Neural progenitor cell (in vitro differentiated cells): ENCODE measurements around the gene VAV2. TPM values are rescaled to one million over a fixed set of nuclear protein-coding genes. Genes with fewer than 3 reads are reported as not detected.
A peak's percentile ranks its signal among the peaks of the same experiment; 100 is the strongest.

Experiments used
- DNase-seq: peaks from one replicate; pipeline ENCODE4 v3.0.0-alpha.2; 2016; ENCODE audit warnings: low spot score
- H2AFZ ChIP-seq: fragments of 200-600 bp; sonication (generic); replicated peaks from 2 replicates; pipeline ENCODE4 v1.6.1; 2016; ENCODE audit warnings: antibody characterized with exemption
- H3F3A ChIP-seq: fragments of 200-600 bp; sonication (generic); 2 replicates; pipeline ENCODE4 v1.6.1; 2016; ENCODE audit warnings: antibody characterized with exemption, low read depth
- H3K27ac ChIP-seq: fragments of 200-600 bp; sonication (generic); 2 replicates; pipeline ENCODE4 v1.5.1; 2016; ENCODE audit warnings: mild to moderate bottlenecking
- H3K27me3 ChIP-seq: fragments of 200-600 bp; sonication (generic); 2 replicates; pipeline ENCODE4 v1.6.1; 2016; ENCODE audit warnings: mild to moderate bottlenecking, moderate library complexity
- H3K36me3 ChIP-seq: fragments of 200-600 bp; sonication (generic); 2 replicates; pipeline ENCODE4 v1.5.1; 2016
- H3K4me1 ChIP-seq: fragments of 200-600 bp; sonication (generic); 2 replicates; pipeline ENCODE4 v1.6.1; 2016; ENCODE audit warnings: mixed run types
- H3K4me2 ChIP-seq: fragments of 200-600 bp; sonication (generic); 2 replicates; pipeline ENCODE4 v1.6.1; 2016
- H3K4me3 ChIP-seq: fragments of 200-600 bp; sonication (generic); 2 replicates; pipeline ENCODE4 v1.5.1; 2016
- H3K79me2 ChIP-seq: fragments of 200-600 bp; sonication (generic); 2 replicates; pipeline ENCODE4 v1.6.1; 2016; ENCODE audit warnings: low read depth
- H3K9ac ChIP-seq: fragments of 200-600 bp; sonication (generic); 2 replicates; pipeline ENCODE4 v1.6.1; 2016
- H3K9me3 ChIP-seq: fragments of 200-600 bp; sonication (generic); 2 replicates; pipeline ENCODE4 v1.5.1; 2016; ENCODE audit warnings: low read depth
- H4K20me1 ChIP-seq: fragments of 200-600 bp; sonication (generic); 2 replicates; pipeline ENCODE4 v1.6.1; 2016; ENCODE audit warnings: low read depth
- H3K27ac Mint-ChIP-seq: 3 replicates; pipeline ENCODE4 v1.8.0; 2021; ENCODE audit warnings: mixed read lengths
- H3K27me3 Mint-ChIP-seq: 2 replicates; pipeline ENCODE4 v1.8.0; 2022; ENCODE audit warnings: low read depth, mild to moderate bottlenecking, inconsistent platforms, moderate library complexity, mixed read lengths; ENCODE audit not compliant: insufficient read depth
- H3K36me3 Mint-ChIP-seq: 3 replicates; pipeline ENCODE4 v1.8.0; 2021; ENCODE audit warnings: mixed read lengths
- H3K4me1 Mint-ChIP-seq: 3 replicates; pipeline ENCODE4 v1.8.0; 2021; ENCODE audit warnings: mixed read lengths
- H3K4me3 Mint-ChIP-seq: 3 replicates; pipeline ENCODE4 v1.8.0; 2021; ENCODE audit warnings: mild to moderate bottlenecking, moderate library complexity, mixed read lengths
- H3K9me3 Mint-ChIP-seq: 3 replicates; pipeline ENCODE4 v1.8.0; 2020; ENCODE audit warnings: mixed read lengths
- CTCF ChIP-seq: fragments of 200-600 bp; sonication (generic); IDR thresholded peaks from 2 replicates; pipeline ENCODE4 v1.5.1; 2017; ENCODE audit warnings: antibody characterized with exemption, mild to moderate bottlenecking
- EZH2 ChIP-seq: fragments of 200-600 bp; sonication (generic); IDR thresholded peaks from 2 replicates; pipeline ENCODE4 v1.6.1; 2017; ENCODE audit warnings: antibody characterized with exemption, mild to moderate bottlenecking, moderate library complexity
- EZH2phosphoT487 ChIP-seq: fragments of 200-600 bp; sonication (generic); IDR thresholded peaks from 2 replicates; pipeline ENCODE4 v1.6.1; 2017; ENCODE audit warnings: antibody characterized with exemption
- total RNA-seq: library from RNA; depleted of rRNA; stranded (reverse); fragments of >200 nt; gene quantifications from 2 replicates; pipeline ENCODE4 v1.2.3, GENCODE V29; 2015; ENCODE audit warnings: low replicate concordance

The VAV2 gene
- total RNA-seq, 1 donor from 2014 or later, result 12.9 TPM

GRCh38 chr9:133939171-133939785 is 52.8 kb downstream of the VAV2 start:
- H3K4me3 ChIP-seq, result no peak overlapping the region
- TF ChIP-seq EZH2phosphoT487 (no peak), EZH2 (no peak), CTCF (no peak)

GRCh38 chr9:133938753-133939152 is 53.4 kb downstream of the VAV2 start:
- DNase-seq, result no peak
- Histone ChIP-seq H4K20me1 (peaks cover 63% of the 10 kb centered on the region), H3K9ac (no peak overlapping the region), H3K9me3 (no peaks in the 10 kb centered on the region), H3K4me2 (no peak overlapping the region), H3K79me2 (peaks cover 51% of the 10 kb centered on the region), H3K4me1 (peaks cover 25% of the 10 kb centered on the region), H3K27me3 (no peaks in the 10 kb centered on the region), H3K36me3 (no peaks in the 10 kb centered on the region), H2AFZ (no peak overlapping the region), H3F3A (peaks cover 18% of the 10 kb centered on the region), H3K27ac (no peak overlapping the region), H3K4me3 (no peak overlapping the region)
- peak overlapping the region; percentile 15 for H3K4me3 Mint-ChIP-seq
- peaks cover 15% of the 10 kb centered on the region for H3K36me3 Mint-ChIP-seq
- H3K9me3 Mint-ChIP-seq, result no peaks in the 10 kb centered on the region
- peaks cover 45% of the 10 kb centered on the region for H3K4me1 Mint-ChIP-seq
- H3K27me3 Mint-ChIP-seq, result no peaks in the 10 kb centered on the region
- peak overlapping the region; percentile 8 for H3K27ac Mint-ChIP-seq
- no peak for TF ChIP-seq EZH2phosphoT487
- TF ChIP-seq EZH2, result no peak
- TF ChIP-seq CTCF, result no peak

More at GRCh38 chr9:133939171-133939785, 52.8 kb downstream of the VAV2 start:
- Histone ChIP-seq H3K9me3 (no peaks in the 10 kb centered on the region), H3K27ac (no peak overlapping the region), H3K4me1 (peaks cover 31% of the 10 kb centered on the region), H3K27me3 (no peaks in the 10 kb centered on the region), H3F3A (peaks cover 23% of the 10 kb centered on the region), H4K20me1 (peaks cover 68% of the 10 kb centered on the region), H3K36me3 (no peaks in the 10 kb centered on the region), H3K4me2 (no peak overlapping the region), H2AFZ (no peak overlapping the region), H3K9ac (no peak overlapping the region), H3K79me2 (peaks cover 56% of the 10 kb centered on the region)
- H3K4me3 Mint-ChIP-seq, result no peak overlapping the region
- no peak for DNase-seq
- H3K4me1 Mint-ChIP-seq, result peaks cover 48% of the 10 kb centered on the region
- H3K27ac Mint-ChIP-seq, result no peak overlapping the region
- H3K36me3 Mint-ChIP-seq, result peaks cover 12% of the 10 kb centered on the region
- no peaks in the 10 kb centered on the region for H3K27me3 Mint-ChIP-seq
- H3K9me3 Mint-ChIP-seq, result no peaks in the 10 kb centered on the region

- Mint-ChIP-seq H3K9me3 (no peaks in the 10 kb centered on the region), H3K27me3 (peaks cover 2% of the 10 kb centered on the region), H3K4me1 (peaks cover 43% of the 10 kb centered on the region), H3K36me3 (peaks cover 21% of the 10 kb centered on the region), H3K27ac (no peak overlapping the region), H3K4me3 (no peak overlapping the region)
- Histone ChIP-seq H3K4me2 (no peak overlapping the region), H3K9me3 (no peaks in the 10 kb centered on the region), H4K20me1 (peaks cover 56% of the 10 kb centered on the region), H3K4me3 (no peak overlapping the region), H3K27me3 (no peaks in the 10 kb centered on the region), H3K27ac (no peak overlapping the region), H3K4me1 (peaks cover 19% of the 10 kb centered on the region), H3F3A (peaks cover 11% of the 10 kb centered on the region), H3K36me3 (no peaks in the 10 kb centered on the region), H3K9ac (no peak overlapping the region), H3K79me2 (peaks cover 46% of the 10 kb centered on the region), H2AFZ (no peak overlapping the region)
- no peak for TF ChIP-seq EZH2phosphoT487
- TF ChIP-seq EZH2, result no peak
- DNase-seq, result no peak
Measured at GRCh38 chr9:133938086-133938485, 54.0 kb downstream of the VAV2 start.

- Histone ChIP-seq H3K27me3 (no peaks in the 10 kb centered on the region), H3F3A (peaks cover 10% of the 10 kb centered on the region), H3K9ac (no peak overlapping the region), H3K27ac (no peak overlapping the region), H3K36me3 (no peaks in the 10 kb centered on the region), H3K4me2 (no peak overlapping the region), H3K4me1 (peaks cover 12% of the 10 kb centered on the region), H3K79me2 (peaks cover 39% of the 10 kb centered on the region), H2AFZ (no peak overlapping the region), H3K9me3 (no peaks in the 10 kb centered on the region), H4K20me1 (peaks cover 51% of the 10 kb centered on the region), H3K4me3 (no peak overlapping the region)
- no peak overlapping the region for H3K27ac Mint-ChIP-seq
- H3K4me3 Mint-ChIP-seq, result no peak overlapping the region
- peaks cover 44% of the 10 kb centered on the region for H3K4me1 Mint-ChIP-seq
- no peaks in the 10 kb centered on the region for H3K9me3 Mint-ChIP-seq
- H3K27me3 Mint-ChIP-seq, result peaks cover 2% of the 10 kb centered on the region
- peaks cover 21% of the 10 kb centered on the region for H3K36me3 Mint-ChIP-seq
- TF ChIP-seq EZH2 (no peak), EZH2phosphoT487 (no peak), CTCF (no peak)
- no peak for DNase-seq
Measured at GRCh38 chr9:133937120-133937519, 55.0 kb downstream of the VAV2 start.
